Effector memory CD4-positive, alpha-beta T cell (primary cell): ENCODE results near the gene CD40LG.

Experiments
- DNase-seq, 3 donors: peaks; one replicate each; pipeline ENCODE4 v3.0.0-alpha.2; 2020
- H3K27ac ChIP-seq: 2 replicates; pipeline ENCODE4 v1.7.0; 2013; ENCODE audit warnings: mild to moderate bottlenecking, low read length, moderate library complexity; ENCODE audit not compliant: insufficient read depth, poor library complexity, severe bottlenecking
- H3K27me3 ChIP-seq: replicated peaks from 2 replicates; pipeline ENCODE4 v1.7.0; 2013; ENCODE audit warnings: mild to moderate bottlenecking, low read length; ENCODE audit not compliant: insufficient read depth, control insufficient read depth, poor library complexity, severe bottlenecking
- H3K36me3 ChIP-seq: 2 replicates; pipeline ENCODE4 v1.7.0; 2013; ENCODE audit warnings: mild to moderate bottlenecking, low read length, moderate library complexity; ENCODE audit not compliant: control insufficient read depth, insufficient read depth
- H3K4me1 ChIP-seq: 2 replicates; pipeline ENCODE4 v1.7.0; 2013; ENCODE audit warnings: low read length, mild to moderate bottlenecking; ENCODE audit not compliant: control insufficient read depth, insufficient read depth, poor library complexity, severe bottlenecking
- H3K4me3 ChIP-seq: 2 replicates; pipeline ENCODE4 v1.7.0; 2013; ENCODE audit warnings: low read length, low read depth, mild to moderate bottlenecking; ENCODE audit not compliant: insufficient read depth, poor library complexity, severe bottlenecking
- H3K9me3 ChIP-seq: 2 replicates; pipeline ENCODE4 v1.7.0; 2013; ENCODE audit warnings: mild to moderate bottlenecking, low read length, moderate library complexity; ENCODE audit not compliant: control insufficient read depth

The CD40LG gene

GRCh38 chrX:136665258-136665900, 17.4 kb downstream of the CD40LG start:
- H3K4me3 ChIP-seq, result no peak overlapping the region
- H3K9me3 ChIP-seq, result no peaks in the 10 kb centered on the region
- H3K27ac ChIP-seq, result no peak overlapping the region
- H3K27me3 ChIP-seq, result no peaks in the 10 kb centered on the region
- no peak for DNase-seq
- peaks cover 47% of the 10 kb centered on the region for H3K4me1 ChIP-seq
- H3K36me3 ChIP-seq, result peaks cover 16% of the 10 kb centered on the region

GRCh38 chrX:136666088-136666487, 18.1 kb downstream of the CD40LG start:
- Histone ChIP-seq H3K9me3 (no peaks in the 10 kb centered on the region), H3K36me3 (peaks cover 14% of the 10 kb centered on the region), H3K27me3 (no peaks in the 10 kb centered on the region), H3K27ac (no peak overlapping the region), H3K4me1 (peaks cover 43% of the 10 kb centered on the region), H3K4me3 (no peak overlapping the region)
- no peak for DNase-seq

GRCh38 chrX:136667446-136668168, 19.6 kb downstream of the CD40LG start:
- H3K9me3 ChIP-seq, result no peaks in the 10 kb centered on the region
- DNase-seq, result no peak
- no peak overlapping the region for H3K27ac ChIP-seq
- peaks cover 10% of the 10 kb centered on the region for H3K36me3 ChIP-seq
- peaks cover 37% of the 10 kb centered on the region for H3K4me1 ChIP-seq
- no peaks in the 10 kb centered on the region for H3K27me3 ChIP-seq
- H3K4me3 ChIP-seq, result no peak overlapping the region

- Histone ChIP-seq H3K4me3 (no peak overlapping the region), H3K36me3 (peaks cover 6% of the 10 kb centered on the region), H3K27me3 (no peaks in the 10 kb centered on the region), H3K4me1 (peaks cover 46% of the 10 kb centered on the region), H3K9me3 (no peaks in the 10 kb centered on the region), H3K27ac (peak overlapping the region; percentile 31)
- DNase-seq, result no peak
Observed at GRCh38 chrX:136671006-136671610, 23.1 kb downstream of the CD40LG start.

GRCh38 chrX:136674270-136674985, 26.5 kb downstream of the CD40LG start:
- Histone ChIP-seq H3K4me1 (peaks cover 44% of the 10 kb centered on the region), H3K27ac (peak overlapping the region; percentile 75)

GRCh38 chrX:136679531-136679930, 31.6 kb downstream of the CD40LG start:
- Histone ChIP-seq H3K9me3 (no peaks in the 10 kb centered on the region), H3K27me3 (no peaks in the 10 kb centered on the region), H3K27ac (no peak overlapping the region), H3K4me3 (no peak overlapping the region), H3K4me1 (peaks cover 24% of the 10 kb centered on the region), H3K36me3 (peaks cover 1% of the 10 kb centered on the region)
- no peak for DNase-seq

More at GRCh38 chrX:136674270-136674985, 26.5 kb downstream of the CD40LG start:
- Histone ChIP-seq H3K9me3 (no peaks in the 10 kb centered on the region), H3K36me3 (no peaks in the 10 kb centered on the region), H3K4me3 (no peak overlapping the region), H3K27me3 (no peaks in the 10 kb centered on the region)
- DNase-seq, result no peak

- no peak for DNase-seq
- Histone ChIP-seq H3K36me3 (peaks cover 6% of the 10 kb centered on the region), H3K27me3 (no peaks in the 10 kb centered on the region), H3K9me3 (no peaks in the 10 kb centered on the region), H3K27ac (no peak overlapping the region), H3K4me1 (peaks cover 24% of the 10 kb centered on the region), H3K4me3 (no peak overlapping the region)
Observed at GRCh38 chrX:136684120-136684519, 36.2 kb downstream of the CD40LG start.

- DNase-seq, result no peak
- H3K27ac ChIP-seq, result peak overlapping the region; percentile 66
- H3K4me1 ChIP-seq, result peaks cover 52% of the 10 kb centered on the region
Observed at GRCh38 chrX:136687457-136687856, 39.5 kb downstream of the CD40LG start.

GRCh38 chrX:136689436-136689835, 41.5 kb downstream of the CD40LG start:
- no peak for DNase-seq
- H3K27ac ChIP-seq, result peak overlapping the region; percentile 65
- peaks cover 59% of the 10 kb centered on the region for H3K4me1 ChIP-seq
- no peak overlapping the region for H3K4me3 ChIP-seq
- no peaks in the 10 kb centered on the region for H3K9me3 ChIP-seq
- peaks cover 6% of the 10 kb centered on the region for H3K36me3 ChIP-seq
- no peaks in the 10 kb centered on the region for H3K27me3 ChIP-seq

More at GRCh38 chrX:136687457-136687856, 39.5 kb downstream of the CD40LG start:
- peaks cover 6% of the 10 kb centered on the region for H3K36me3 ChIP-seq
- no peaks in the 10 kb centered on the region for H3K9me3 ChIP-seq
- H3K27me3 ChIP-seq, result no peaks in the 10 kb centered on the region
- H3K4me3 ChIP-seq, result no peak overlapping the region
